Measurements from ENCODE around the gene ACACB. TPM values are rescaled to one million over a fixed set of nuclear protein-coding genes. Genes with fewer than 3 reads are reported as not detected.

Gene ACACB
- total RNA-seq, 1 donor from 2014 or later: 15.4 TPM

DNA sequence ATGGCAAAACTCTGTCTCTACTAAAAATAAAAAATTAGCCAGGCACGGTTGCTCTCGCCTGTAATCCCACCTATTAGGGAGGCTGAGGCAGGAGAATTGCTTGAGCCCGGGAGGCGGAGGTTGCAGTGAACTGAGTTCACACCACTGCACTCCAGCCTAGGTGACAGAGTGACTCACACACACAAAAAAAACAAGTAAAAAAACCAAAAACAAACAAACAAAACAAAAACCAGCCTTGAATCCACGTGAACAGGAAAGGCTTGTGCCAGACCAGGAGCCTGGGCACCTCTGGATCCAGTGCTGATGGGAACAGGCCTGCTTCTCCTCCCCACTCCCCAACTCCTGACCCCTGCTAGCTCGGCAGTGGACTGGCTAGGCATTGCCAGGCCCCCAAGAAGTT lies 189.2 kb downstream of the ACACB start:
- Mint-ChIP-seq H3K4me3 (no peak overlapping the region), H3K27ac (no peak overlapping the region), H3K27me3 (ENCODE audit: low read depth) (peaks cover 86% of the 10 kb centered on the region), H3K9me3 (no peaks in the 10 kb centered on the region), H3K36me3 (no peaks in the 10 kb centered on the region), H3K4me1 (peaks cover 6% of the 10 kb centered on the region)
- no peak for DNase-seq (ENCODE audit: low spot score in 2 of 2, unreplicated experiment in 2 of 2)
- TF ChIP-seq, protein P1, sequence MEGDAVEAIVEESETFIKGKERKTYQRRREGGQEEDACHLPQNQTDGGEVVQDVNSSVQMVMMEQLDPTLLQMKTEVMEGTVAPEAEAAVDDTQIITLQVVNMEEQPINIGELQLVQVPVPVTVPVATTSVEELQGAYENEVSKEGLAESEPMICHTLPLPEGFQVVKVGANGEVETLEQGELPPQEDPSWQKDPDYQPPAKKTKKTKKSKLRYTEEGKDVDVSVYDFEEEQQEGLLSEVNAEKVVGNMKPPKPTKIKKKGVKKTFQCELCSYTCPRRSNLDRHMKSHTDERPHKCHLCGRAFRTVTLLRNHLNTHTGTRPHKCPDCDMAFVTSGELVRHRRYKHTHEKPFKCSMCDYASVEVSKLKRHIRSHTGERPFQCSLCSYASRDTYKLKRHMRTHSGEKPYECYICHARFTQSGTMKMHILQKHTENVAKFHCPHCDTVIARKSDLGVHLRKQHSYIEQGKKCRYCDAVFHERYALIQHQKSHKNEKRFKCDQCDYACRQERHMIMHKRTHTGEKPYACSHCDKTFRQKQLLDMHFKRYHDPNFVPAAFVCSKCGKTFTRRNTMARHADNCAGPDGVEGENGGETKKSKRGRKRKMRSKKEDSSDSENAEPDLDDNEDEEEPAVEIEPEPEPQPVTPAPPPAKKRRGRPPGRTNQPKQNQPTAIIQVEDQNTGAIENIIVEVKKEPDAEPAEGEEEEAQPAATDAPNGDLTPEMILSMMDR (IDR thresholded peaks at IDR 0.05; ENCODE audit: unreplicated experiment): no peak

DNA sequence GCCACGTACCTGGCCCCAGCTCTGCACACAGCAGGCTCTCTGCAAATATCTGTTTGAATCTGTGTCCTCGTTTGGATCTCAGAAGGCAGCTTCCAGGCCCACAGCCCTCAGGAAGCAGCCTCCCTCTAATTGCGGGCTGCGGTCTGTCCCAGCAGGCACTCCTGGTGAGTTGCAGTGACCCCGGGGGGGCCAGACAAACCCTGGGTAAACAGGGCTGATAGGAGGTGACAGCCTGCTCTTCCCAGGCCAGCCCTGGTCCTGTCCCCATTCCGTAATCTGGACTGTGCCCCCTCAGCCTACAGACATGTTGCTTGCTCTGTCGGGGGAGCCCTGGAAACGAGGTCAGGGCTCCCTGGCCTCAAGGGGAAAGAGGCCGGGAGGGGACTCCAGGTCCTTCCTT lies 190.7 kb downstream of the ACACB start:
- peaks cover 92% of the 10 kb centered on the region for H3K27me3 Mint-ChIP-seq (ENCODE audit: low read depth)
- H3K36me3 Mint-ChIP-seq: no peaks in the 10 kb centered on the region
- H3K4me1 Mint-ChIP-seq: peaks cover 19% of the 10 kb centered on the region
- H3K27ac Mint-ChIP-seq: no peak overlapping the region
- no peak overlapping the region for H3K4me3 Mint-ChIP-seq
- no peaks in the 10 kb centered on the region for H3K9me3 Mint-ChIP-seq
- TF ChIP-seq, protein P1 (IDR thresholded peaks at IDR 0.05; ENCODE audit: unreplicated experiment): no peak
- DNase-seq (ENCODE audit: low spot score in 2 of 2, unreplicated experiment in 2 of 2): no peak

DNA sequence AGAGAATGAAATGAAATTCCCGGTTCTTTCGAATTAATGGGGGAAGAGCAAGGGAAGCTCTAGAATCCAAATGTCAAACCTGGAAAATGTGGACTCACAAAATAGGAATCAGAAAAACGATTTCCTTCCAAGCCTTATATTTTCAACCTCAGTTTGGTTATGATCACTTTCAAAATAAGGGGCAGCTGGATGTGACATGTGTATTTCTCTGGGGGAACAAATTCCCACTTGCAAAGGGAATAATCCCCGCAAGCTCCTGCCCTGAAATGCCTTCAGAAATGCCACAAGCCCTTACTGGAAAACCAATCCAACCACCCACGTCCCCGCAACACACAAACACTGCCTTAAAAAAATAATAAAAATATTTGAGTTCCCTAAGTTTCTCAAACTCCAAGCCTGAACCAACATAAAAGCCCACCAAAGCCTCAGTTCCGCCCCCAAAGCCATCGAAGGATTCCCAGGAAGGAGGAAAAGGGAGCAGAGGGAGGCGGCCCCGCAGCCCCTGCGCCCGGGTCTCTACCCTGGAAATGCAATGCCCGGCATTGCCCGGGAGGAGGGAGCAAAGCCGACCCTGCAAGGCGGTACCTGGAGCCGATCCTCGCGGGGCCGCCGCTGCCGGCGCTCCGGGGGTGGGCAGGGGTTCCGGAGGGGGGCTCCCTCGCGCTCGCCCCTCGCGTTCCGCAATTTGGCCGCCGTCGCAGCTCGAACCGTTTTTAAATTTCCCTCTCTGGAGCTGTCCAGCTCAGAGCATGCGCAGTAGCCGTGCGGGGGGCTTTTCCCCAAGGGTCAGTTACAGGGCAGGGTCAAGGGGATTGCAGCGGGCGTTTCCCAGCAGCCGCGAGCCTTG lies 192.4 kb downstream of the ACACB start, which contains the start of gene FOXN4:
FOXN4 (minus strand) TSS at position 751 of the 847 bp plus-strand sequence. CDS start 963 bp downstream, outside the sequence.
- TF ChIP-seq, protein P1 (IDR thresholded peaks at IDR 0.05; ENCODE audit: unreplicated experiment): no peak
- Mint-ChIP-seq H3K4me1 (peaks cover 23% of the 10 kb centered on the region), H3K27ac (peak within 1 kb of the TSS; percentile 47), H3K4me3 (peak within 1 kb of the TSS; percentile 85), H3K9me3 (no peaks in the 10 kb centered on the region), H3K36me3 (no peaks in the 10 kb centered on the region), H3K27me3 (ENCODE audit: low read depth) (peaks cover 93% of the 10 kb centered on the region)
- peak in 1 of 2 experiments; percentile 58 for DNase-seq (ENCODE audit: low spot score in 2 of 2, unreplicated experiment in 2 of 2)

DNA sequence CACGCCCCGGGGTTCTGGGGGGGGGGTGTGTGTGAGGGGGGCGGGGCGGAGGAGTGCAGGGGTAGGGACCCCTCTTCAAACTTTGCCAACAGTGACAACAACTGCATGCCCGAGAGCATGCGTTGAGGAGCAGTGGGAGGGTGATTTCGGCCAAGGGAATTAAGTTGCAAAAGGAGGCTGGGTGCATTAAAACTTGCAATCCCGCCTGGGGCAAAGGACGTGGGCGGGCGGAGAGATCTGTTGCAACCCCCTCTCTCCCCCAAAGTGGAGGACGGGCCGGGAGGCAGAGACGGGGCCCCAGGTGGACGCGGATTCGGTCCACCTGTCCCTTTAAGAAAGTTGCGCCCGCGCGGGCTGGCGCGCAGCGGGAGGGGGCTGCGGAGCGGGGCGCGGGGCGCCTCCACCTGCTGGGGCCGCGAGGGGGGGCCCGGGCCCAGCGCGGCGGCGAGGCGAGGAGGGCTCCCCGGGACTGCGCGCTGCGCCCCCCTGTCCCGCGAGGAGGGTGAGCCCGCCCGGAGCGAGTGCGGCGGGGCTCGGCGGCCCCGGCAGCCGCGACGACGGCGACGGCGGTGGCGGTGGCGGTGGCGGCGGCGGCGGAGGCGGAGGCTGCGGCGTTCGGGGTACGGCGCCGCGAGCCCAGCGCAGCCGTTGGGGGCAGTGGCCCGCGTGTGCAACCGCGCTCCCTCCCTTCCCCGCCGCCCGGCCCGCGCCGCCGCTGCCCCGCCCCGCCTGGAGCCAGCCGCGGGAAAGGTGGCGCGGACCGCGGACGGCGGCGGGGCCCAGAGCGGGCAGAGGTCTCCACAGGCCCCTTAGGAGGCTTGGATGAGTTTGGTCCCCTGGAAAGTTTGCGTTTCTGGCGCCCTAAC lies 193.2 kb downstream of the ACACB start:
- H3K27ac Mint-ChIP-seq: peak overlapping the region; percentile 47
- H3K27me3 Mint-ChIP-seq (ENCODE audit: low read depth): peaks cover 92% of the 10 kb centered on the region
- H3K4me1 Mint-ChIP-seq: peaks cover 23% of the 10 kb centered on the region
- H3K9me3 Mint-ChIP-seq: no peaks in the 10 kb centered on the region
- peak overlapping the region; percentile 85 for H3K4me3 Mint-ChIP-seq
- H3K36me3 Mint-ChIP-seq: no peaks in the 10 kb centered on the region
- TF ChIP-seq, protein P1 (IDR thresholded peaks at IDR 0.05; ENCODE audit: unreplicated experiment): no peak
- no peak for DNase-seq (ENCODE audit: low spot score in 2 of 2, unreplicated experiment in 2 of 2)

DNA sequence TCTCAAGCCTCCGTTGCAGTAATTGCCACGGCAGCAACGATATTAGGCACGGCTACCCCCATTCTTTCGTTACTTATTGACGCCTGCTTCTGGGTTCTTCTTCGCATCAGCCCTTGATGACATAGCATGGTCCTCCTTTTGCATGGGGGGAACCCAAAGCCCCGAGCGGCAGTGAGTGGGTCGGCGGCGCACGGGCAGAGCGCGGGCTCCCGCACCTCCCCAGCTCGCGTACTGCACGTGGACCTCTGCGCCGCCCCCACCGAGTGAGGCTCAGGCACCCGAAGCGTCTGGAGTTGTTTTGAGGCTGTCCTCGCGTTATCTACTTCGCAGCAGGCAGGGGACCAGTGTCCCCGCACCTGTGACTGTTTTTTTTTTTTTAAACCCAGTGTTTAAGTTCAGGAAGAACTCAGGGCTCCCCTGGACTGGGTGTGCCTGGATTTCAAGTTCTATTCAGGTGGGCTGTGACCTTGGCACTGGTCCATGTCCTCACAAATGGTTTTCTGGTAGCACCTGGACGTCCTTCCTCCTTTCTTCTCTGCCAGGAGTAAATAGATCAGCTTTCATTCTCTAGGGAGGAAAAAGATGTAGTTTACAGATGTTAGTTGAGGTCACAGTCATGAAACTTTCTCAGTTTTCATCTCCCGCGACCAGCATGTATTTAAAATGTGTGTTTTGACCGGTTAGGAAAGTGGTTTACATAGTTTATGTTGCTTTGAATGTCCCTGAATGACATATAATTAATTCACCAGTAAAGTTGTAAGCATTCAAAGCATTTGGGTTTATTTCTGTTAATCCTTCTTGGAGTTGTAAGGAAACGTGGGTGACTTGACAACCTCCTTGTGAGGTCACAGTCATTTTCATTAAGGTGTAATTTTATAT lies 194.1 kb downstream of the ACACB start:
- H3K36me3 Mint-ChIP-seq: no peaks in the 10 kb centered on the region
- H3K27me3 Mint-ChIP-seq (ENCODE audit: low read depth): peaks cover 92% of the 10 kb centered on the region

More for the DNA sequence above, 194.1 kb downstream of the ACACB start:
- no peak for DNase-seq (ENCODE audit: low spot score in 2 of 2, unreplicated experiment in 2 of 2)
- TF ChIP-seq, protein P1 (IDR thresholded peaks at IDR 0.05; ENCODE audit: unreplicated experiment): no peak
- Mint-ChIP-seq H3K4me3 (peak overlapping the region; percentile 66), H3K9me3 (no peaks in the 10 kb centered on the region), H3K4me1 (peaks cover 23% of the 10 kb centered on the region), H3K27ac (no peak overlapping the region)

Data from mesothelial cell of epicardium (in vitro differentiated cells).